ENCODE results near the gene BNC2.
"Not testable (repeated sequence)": the region's sequence is repeated elsewhere in the genome, so short reads cannot be mapped to it uniquely, and the experiment has no call there.

BNC2 gene

GRCh38 chr9:16482764-16483163 is 387.7 kb downstream of the BNC2 start:
- H2AFZ ChIP-seq (ENCODE audit: low read length) = no peak overlapping the region
- H3K4me1 ChIP-seq (ENCODE audit: insufficient read depth, low read length, poor library complexity, severe bottlenecking) = no peaks in the 10 kb centered on the region
- H3K9ac ChIP-seq (ENCODE audit: low read depth, low read length, poor library complexity, severe bottlenecking) = no peak overlapping the region
- H3K79me2 ChIP-seq (ENCODE audit: insufficient read depth, low read length) = no peaks in the 10 kb centered on the region
- H4K20me1 ChIP-seq (ENCODE audit: insufficient read depth, low read length, poor library complexity, severe bottlenecking) = no peaks in the 10 kb centered on the region
- H3K4me3 ChIP-seq (ENCODE audit: low read length, poor library complexity, severe bottlenecking) = no peak overlapping the region
- TF ChIP-seq EZH2phosphoT487 (IDR thresholded peaks at IDR 0.05; ENCODE audit: borderline replicate concordance) = no peak
- TF ChIP-seq CTCF (conservative IDR thresholded peaks at IDR 0.05; ENCODE audit: low read length) = no peak
- no peaks in the 10 kb centered on the region for H3F3A ChIP-seq (ENCODE audit: low read depth)
- H3K36me3 ChIP-seq (ENCODE audit: insufficient read depth, low read length) = no peaks in the 10 kb centered on the region
- H3K9me3 ChIP-seq (ENCODE audit: insufficient read depth, low read depth, low read length) = no peaks in the 10 kb centered on the region
- H3K27me3 ChIP-seq (ENCODE audit: insufficient read depth, low read length, poor library complexity, severe bottlenecking) = no peaks in the 10 kb centered on the region
- no peak overlapping the region for H3K4me2 ChIP-seq (ENCODE audit: low read depth, low read length, poor library complexity, severe bottlenecking)
- H3K9me2 ChIP-seq (replicated peaks; ENCODE audit: low read depth, low read length) = no peaks in the 10 kb centered on the region

- not testable (repeated sequence) for H3K79me2 ChIP-seq (ENCODE audit: insufficient read depth, low read length); H2AFZ ChIP-seq (ENCODE audit: low read length); H4K20me1 ChIP-seq (ENCODE audit: insufficient read depth, low read length, poor library complexity, severe bottlenecking); H3K4me2 ChIP-seq (ENCODE audit: low read depth, low read length, poor library complexity, severe bottlenecking); H3F3A ChIP-seq (ENCODE audit: low read depth); H3K9me2 ChIP-seq (replicated peaks; ENCODE audit: low read depth, low read length); H3K9me3 ChIP-seq (ENCODE audit: insufficient read depth, low read depth, low read length); H3K27me3 ChIP-seq (ENCODE audit: insufficient read depth, low read length, poor library complexity, severe bottlenecking); H3K9ac ChIP-seq (ENCODE audit: low read depth, low read length, poor library complexity, severe bottlenecking); H3K4me3 ChIP-seq (ENCODE audit: low read length, poor library complexity, severe bottlenecking); H3K4me1 ChIP-seq (ENCODE audit: insufficient read depth, low read length, poor library complexity, severe bottlenecking); H3K36me3 ChIP-seq (ENCODE audit: insufficient read depth, low read length)
Measured at GRCh38 chr9:16480584-16480983, 389.9 kb downstream of the BNC2 start.

GRCh38 chr9:16475996-16476395 is 394.5 kb downstream of the BNC2 start:
- Histone ChIP-seq H3K36me3 (ENCODE audit: insufficient read depth, low read length) (no peaks in the 10 kb centered on the region), H3K9me3 (ENCODE audit: insufficient read depth, low read depth, low read length) (no peaks in the 10 kb centered on the region), H3K9me2 (replicated peaks; ENCODE audit: low read depth, low read length) (no peaks in the 10 kb centered on the region), H3K4me1 (ENCODE audit: insufficient read depth, low read length, poor library complexity, severe bottlenecking) (no peaks in the 10 kb centered on the region), H3F3A (ENCODE audit: low read depth) (no peaks in the 10 kb centered on the region), H3K27me3 (ENCODE audit: insufficient read depth, low read length, poor library complexity, severe bottlenecking) (no peaks in the 10 kb centered on the region), H3K4me2 (ENCODE audit: low read depth, low read length, poor library complexity, severe bottlenecking) (no peak overlapping the region), H4K20me1 (ENCODE audit: insufficient read depth, low read length, poor library complexity, severe bottlenecking) (no peaks in the 10 kb centered on the region), H3K9ac (ENCODE audit: low read depth, low read length, poor library complexity, severe bottlenecking) (no peak overlapping the region), H2AFZ (ENCODE audit: low read length) (no peak overlapping the region), H3K4me3 (ENCODE audit: low read length, poor library complexity, severe bottlenecking) (no peak overlapping the region), H3K79me2 (ENCODE audit: insufficient read depth, low read length) (no peaks in the 10 kb centered on the region)
- TF ChIP-seq EZH2phosphoT487 (IDR thresholded peaks at IDR 0.05; ENCODE audit: borderline replicate concordance) (no peak), CTCF (conservative IDR thresholded peaks at IDR 0.05; ENCODE audit: low read length) (no peak)

- no peak overlapping the region for H3K4me2 ChIP-seq (ENCODE audit: low read depth, low read length, poor library complexity, severe bottlenecking)
- no peaks in the 10 kb centered on the region for H3K9me2 ChIP-seq (replicated peaks; ENCODE audit: low read depth, low read length)
- H3K4me3 ChIP-seq (ENCODE audit: low read length, poor library complexity, severe bottlenecking) = no peak overlapping the region
- no peaks in the 10 kb centered on the region for H3K9me3 ChIP-seq (ENCODE audit: insufficient read depth, low read depth, low read length)
- H3K4me1 ChIP-seq (ENCODE audit: insufficient read depth, low read length, poor library complexity, severe bottlenecking) = no peaks in the 10 kb centered on the region
- no peak overlapping the region for H2AFZ ChIP-seq (ENCODE audit: low read length)
- H3K79me2 ChIP-seq (ENCODE audit: insufficient read depth, low read length) = no peaks in the 10 kb centered on the region
- H3K36me3 ChIP-seq (ENCODE audit: insufficient read depth, low read length) = no peaks in the 10 kb centered on the region
- TF ChIP-seq CTCF (conservative IDR thresholded peaks at IDR 0.05; ENCODE audit: low read length) = no peak
- TF ChIP-seq EZH2phosphoT487 (IDR thresholded peaks at IDR 0.05; ENCODE audit: borderline replicate concordance) = no peak
- no peaks in the 10 kb centered on the region for H3K27me3 ChIP-seq (ENCODE audit: insufficient read depth, low read length, poor library complexity, severe bottlenecking)
- H4K20me1 ChIP-seq (ENCODE audit: insufficient read depth, low read length, poor library complexity, severe bottlenecking) = no peaks in the 10 kb centered on the region
- no peak overlapping the region for H3K9ac ChIP-seq (ENCODE audit: low read depth, low read length, poor library complexity, severe bottlenecking)
- H3F3A ChIP-seq (ENCODE audit: low read depth) = no peaks in the 10 kb centered on the region
Measured at GRCh38 chr9:16475257-16475656, 395.2 kb downstream of the BNC2 start.

Measured in Loucy (cell line).